Stimulated activated CD4-positive, alpha-beta T cell treated with anti-CD3 and anti-CD28 coated beads, Interleukin-2, amount 100 ng/mL, for 24 hours (primary cell): ENCODE measurements around the gene UBE2Q2.
A peak's percentile ranks its signal among the peaks of the same experiment; 100 is the strongest.
"Not testable (repeated sequence)": the region's sequence is repeated elsewhere in the genome, so short reads cannot be mapped to it uniquely, and the experiment has no call there.

Experiments used
- DNase-seq, 2 donors: peaks; one replicate each; pipeline ENCODE4 v3.0.0-alpha.2; 2020

UBE2Q2 gene

GRCh38 chr15:75827691-75828090, 15.6 kb upstream of the UBE2Q2 start:
- DNase-seq: no peak

GRCh38 chr15:75828429-75828828, 14.8 kb upstream of the UBE2Q2 start:
- no peak for DNase-seq

- DNase-seq: no peak
Observed at GRCh38 chr15:75830910-75831805, 12.1 kb upstream of the UBE2Q2 start.

GRCh38 chr15:75831806-75832102, 11.5 kb upstream of the UBE2Q2 start:
- DNase-seq: no peak

GRCh38 chr15:75832114-75832513, 11.1 kb upstream of the UBE2Q2 start:
- no peak for DNase-seq

GRCh38 chr15:75834021-75834420, 9.2 kb upstream of the UBE2Q2 start:
- no peak for DNase-seq

- no peak for DNase-seq
Observed at GRCh38 chr15:75835990-75836958, 7.0 kb upstream of the UBE2Q2 start.

- DNase-seq: peak in 1 of 2 donors; percentile 28
Observed at GRCh38 chr15:75836959-75837334, 6.3 kb upstream of the UBE2Q2 start.

GRCh38 chr15:75840659-75841058, 2.6 kb upstream of the UBE2Q2 start:
- DNase-seq: no peak

GRCh38 chr15:75841626-75842025, 1.6 kb upstream of the UBE2Q2 start:
- no peak for DNase-seq

- peak; percentile 52 to 53 for DNase-seq
Observed at GRCh38 chr15:75843678-75844581, 683 bp downstream of the UBE2Q2 start.

- DNase-seq: no peak
Observed at GRCh38 chr15:75844629-75845335, 1.5 kb downstream of the UBE2Q2 start.

GRCh38 chr15:75849167-75849566, 5.9 kb downstream of the UBE2Q2 start:
- no peak for DNase-seq

GRCh38 chr15:75850708-75851107, 7.5 kb downstream of the UBE2Q2 start:
- DNase-seq: no peak

- not testable (repeated sequence) for DNase-seq
Observed at GRCh38 chr15:75851566-75851965, 8.3 kb downstream of the UBE2Q2 start.

GRCh38 chr15:75857886-75858285, 14.6 kb downstream of the UBE2Q2 start:
- DNase-seq: no peak

GRCh38 chr15:75861750-75862402, 18.6 kb downstream of the UBE2Q2 start:
- DNase-seq: no peak

- DNase-seq: no peak
Observed at GRCh38 chr15:75862796-75863195, 19.5 kb downstream of the UBE2Q2 start.

- no peak for DNase-seq
Observed at GRCh38 chr15:75864213-75865059, 21.2 kb downstream of the UBE2Q2 start.

GRCh38 chr15:75866045-75866444, 22.8 kb downstream of the UBE2Q2 start:
- not testable (repeated sequence) for DNase-seq

GRCh38 chr15:75866916-75867315, 23.7 kb downstream of the UBE2Q2 start:
- no peak for DNase-seq
